Activated T-cell treated with anti-CD3 and anti-CD28 coated beads, Interleukin-2, amount 50 U/mL, for 4 hours (primary cell): Measurements from ENCODE around the gene BMERB1. TPM values are rescaled to one million over a fixed set of nuclear protein-coding genes. Genes with fewer than 3 reads are reported as not detected.
"Not testable (repeated sequence)": the region's sequence is repeated elsewhere in the genome, so short reads cannot be mapped to it uniquely, and the experiment has no call there.

Source experiments
- ATAC-seq, 2 donors: fragments of 200-7000 bp; cut with Tn5 transposase; one replicate each; pipeline ENCODE4 v1.10.0; 2021
- DNase-seq: peaks from one replicate; pipeline ENCODE4 v3.0.0-alpha.2; 2020
- H3K27me3 Mint-ChIP-seq: one replicate; pipeline ENCODE4 v1.8.0; 2021; ENCODE audit warnings: low read depth, mixed read lengths
- H3K36me3 Mint-ChIP-seq: one replicate; pipeline ENCODE4 v1.8.0; 2022; ENCODE audit warnings: mixed read lengths; ENCODE audit not compliant: insufficient read depth
- H3K4me1 Mint-ChIP-seq: one replicate; pipeline ENCODE4 v1.8.0; 2021; ENCODE audit warnings: low read depth, mixed read lengths
- H3K4me3 Mint-ChIP-seq: one replicate; pipeline ENCODE4 v1.8.0; 2021; ENCODE audit warnings: mild to moderate bottlenecking, moderate library complexity, mixed read lengths
- H3K9me3 Mint-ChIP-seq: one replicate; pipeline ENCODE4 v1.8.0; 2021; ENCODE audit warnings: mixed read lengths
- total RNA-seq, 3 donors: library from RNA; stranded (reverse); gene quantifications; one replicate each; pipeline ENCODE4 v1.2.1, GENCODE V29; 2021

Gene BMERB1
- total RNA-seq, 3 donors from 2014 or later, result 15.4 to 20.8 (median 19.0) TPM

DNA sequence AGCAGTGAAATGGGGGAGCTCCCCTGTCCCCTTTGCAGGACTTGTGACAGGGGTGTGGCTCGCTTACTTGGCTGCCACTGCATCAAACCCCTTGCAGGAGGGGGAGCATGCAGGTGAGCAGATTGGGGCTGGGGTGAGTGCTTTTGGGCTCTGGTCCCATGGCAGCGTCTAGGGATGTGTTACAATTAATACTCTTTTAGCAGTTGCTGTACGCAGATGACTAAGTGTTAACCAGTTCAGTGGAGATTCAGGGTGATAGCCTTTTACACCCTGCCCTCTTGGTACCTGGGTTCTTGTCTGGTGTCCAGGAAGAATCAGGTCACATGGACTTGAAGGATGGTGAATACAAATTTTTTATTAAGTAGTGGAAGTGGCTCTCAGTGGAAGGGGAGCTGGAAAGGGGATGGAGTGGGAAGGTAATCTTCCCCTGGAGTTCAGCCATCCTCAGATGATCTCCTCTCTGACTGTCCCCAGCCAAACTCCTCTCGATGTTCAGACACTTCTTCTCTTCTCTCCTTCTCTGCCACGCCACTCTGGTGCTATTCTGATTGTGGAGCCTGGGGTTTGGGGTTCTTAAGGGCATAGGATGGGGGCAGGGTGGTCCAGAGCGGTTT, 108.5 kb downstream of the BMERB1 start:
- no peaks in the 10 kb centered on the region for H3K4me1 Mint-ChIP-seq
- no peaks in the 10 kb centered on the region for H3K9me3 Mint-ChIP-seq
- no peaks in the 10 kb centered on the region for H3K27me3 Mint-ChIP-seq
- H3K36me3 Mint-ChIP-seq, result no peaks in the 10 kb centered on the region
- H3K4me3 Mint-ChIP-seq, result no peak overlapping the region
- ATAC-seq (no peak), DNase-seq (no peak)

- Mint-ChIP-seq H3K4me1 (no peaks in the 10 kb centered on the region), H3K27me3 (no peaks in the 10 kb centered on the region), H3K4me3 (no peak overlapping the region), H3K9me3 (no peaks in the 10 kb centered on the region), H3K36me3 (no peaks in the 10 kb centered on the region)
- ATAC-seq (no peak), DNase-seq (no peak)
Measured at GRCh38 chr16:15544405-15544804, 110.0 kb downstream of the BMERB1 start.

- DNase-seq (no peak), ATAC-seq (no peak)
- Mint-ChIP-seq H3K4me3 (no peak overlapping the region), H3K27me3 (no peaks in the 10 kb centered on the region), H3K4me1 (no peaks in the 10 kb centered on the region), H3K36me3 (no peaks in the 10 kb centered on the region), H3K9me3 (no peaks in the 10 kb centered on the region)
Measured at GRCh38 chr16:15545544-15545943, 111.2 kb downstream of the BMERB1 start.

GRCh38 chr16:15547072-15547767, 112.8 kb downstream of the BMERB1 start:
- H3K9me3 Mint-ChIP-seq, H3K4me1 Mint-ChIP-seq, H3K27me3 Mint-ChIP-seq, H3K4me3 Mint-ChIP-seq, H3K36me3 Mint-ChIP-seq, DNase-seq, ATAC-seq: not testable (repeated sequence)

GRCh38 chr16:15547768-15548096, 113.3 kb downstream of the BMERB1 start:
- H3K9me3 Mint-ChIP-seq, result no peaks in the 10 kb centered on the region
- ATAC-seq, result no peak
- no peak for DNase-seq
- no peaks in the 10 kb centered on the region for H3K36me3 Mint-ChIP-seq
- peaks cover 2% of the 10 kb centered on the region for H3K4me1 Mint-ChIP-seq
- no peak overlapping the region for H3K4me3 Mint-ChIP-seq
- H3K27me3 Mint-ChIP-seq, result no peaks in the 10 kb centered on the region

DNA sequence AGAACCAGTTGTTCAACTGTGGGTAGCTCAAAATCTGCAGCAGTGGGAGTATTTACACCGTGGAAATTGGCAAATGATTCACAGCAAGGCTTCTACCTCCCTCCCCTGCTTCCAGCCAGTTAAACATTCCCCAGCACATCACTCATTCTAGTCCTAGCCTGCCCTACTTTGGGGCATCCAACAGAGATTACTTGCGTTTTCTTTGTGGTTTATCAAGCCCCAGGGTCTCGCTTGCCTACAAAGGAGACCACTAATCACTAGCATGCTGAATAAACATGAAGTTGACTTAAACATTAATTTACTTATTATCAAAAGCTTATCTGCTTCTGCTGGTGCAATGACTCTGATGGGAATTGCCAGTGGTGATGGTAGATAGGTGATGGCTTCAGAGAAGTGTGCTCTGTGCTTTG, 114.1 kb downstream of the BMERB1 start:
- H3K36me3 Mint-ChIP-seq, result no peaks in the 10 kb centered on the region

DNA sequence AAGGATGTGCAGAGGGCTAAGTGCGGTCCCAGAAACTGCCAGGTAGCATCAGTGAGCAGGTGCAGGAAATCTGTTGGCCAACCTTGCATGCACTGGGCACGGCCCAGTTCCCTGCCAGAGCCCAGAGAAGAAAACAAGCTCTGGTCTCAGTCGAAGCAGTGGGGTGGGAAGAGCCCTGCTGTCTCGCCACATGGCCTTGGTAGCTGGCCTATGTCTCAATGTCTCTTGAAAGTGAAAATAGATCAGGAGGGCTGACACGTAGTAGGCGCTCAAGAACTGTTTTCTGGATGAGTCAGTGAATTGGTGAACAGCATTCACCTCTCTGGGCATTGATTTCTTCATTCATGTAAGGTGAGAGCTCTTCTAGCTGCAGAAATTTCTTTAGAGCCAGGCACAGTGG, 118.1 kb downstream of the BMERB1 start:
- peak; percentile 44 to 70 for ATAC-seq
- H3K36me3 Mint-ChIP-seq, result no peaks in the 10 kb centered on the region
- no peaks in the 10 kb centered on the region for H3K27me3 Mint-ChIP-seq

More for the DNA sequence above, 114.1 kb downstream of the BMERB1 start:
- no peak for DNase-seq
- Mint-ChIP-seq H3K4me1 (peaks cover 2% of the 10 kb centered on the region), H3K27me3 (no peaks in the 10 kb centered on the region), H3K4me3 (no peak overlapping the region), H3K9me3 (no peaks in the 10 kb centered on the region)
- ATAC-seq, result no peak

GRCh38 chr16:15553313-15554088, 119.1 kb downstream of the BMERB1 start:
- Mint-ChIP-seq H3K4me3 (no peak overlapping the region), H3K4me1 (peaks cover 4% of the 10 kb centered on the region), H3K36me3 (no peaks in the 10 kb centered on the region), H3K27me3 (no peaks in the 10 kb centered on the region), H3K9me3 (no peaks in the 10 kb centered on the region)
- peak; percentile 37 to 72 for ATAC-seq
- DNase-seq, result no peak

More for the DNA sequence above, 118.1 kb downstream of the BMERB1 start:
- Mint-ChIP-seq H3K4me3 (no peak overlapping the region), H3K4me1 (peaks cover 4% of the 10 kb centered on the region), H3K9me3 (no peaks in the 10 kb centered on the region)
- DNase-seq, result no peak

- no peaks in the 10 kb centered on the region for H3K36me3 Mint-ChIP-seq
- H3K27me3 Mint-ChIP-seq, result no peaks in the 10 kb centered on the region
- H3K9me3 Mint-ChIP-seq, result no peaks in the 10 kb centered on the region
- DNase-seq (no peak), ATAC-seq (no peak)
- H3K4me1 Mint-ChIP-seq, result peaks cover 2% of the 10 kb centered on the region
- no peak overlapping the region for H3K4me3 Mint-ChIP-seq
Measured at GRCh38 chr16:15556130-15556529, 121.7 kb downstream of the BMERB1 start.

DNA sequence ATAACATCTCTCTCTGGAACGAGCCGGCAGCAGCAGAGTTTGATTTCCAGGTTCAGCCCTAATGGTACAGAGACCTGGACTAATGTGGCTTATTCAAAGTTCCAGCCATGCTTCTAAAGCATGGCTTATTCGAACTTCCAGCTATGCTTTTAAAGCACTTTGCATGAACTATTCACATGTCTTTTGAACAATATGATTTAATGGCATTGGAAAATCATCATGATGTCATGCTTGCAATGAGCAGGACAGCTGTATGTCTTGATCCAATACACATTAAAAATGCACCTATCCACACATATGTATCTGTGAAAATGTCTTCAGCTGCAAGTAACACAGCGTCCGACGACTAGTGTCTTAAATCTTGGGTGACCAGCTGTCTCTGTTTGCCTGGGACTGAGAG, 122.9 kb downstream of the BMERB1 start:
- DNase-seq (no peak), ATAC-seq (no peak)
- H3K36me3 Mint-ChIP-seq, result no peaks in the 10 kb centered on the region
- no peaks in the 10 kb centered on the region for H3K9me3 Mint-ChIP-seq
- no peak overlapping the region for H3K4me3 Mint-ChIP-seq
- no peaks in the 10 kb centered on the region for H3K27me3 Mint-ChIP-seq
- H3K4me1 Mint-ChIP-seq, result peaks cover 2% of the 10 kb centered on the region

- no peak for DNase-seq
- H3K4me3 Mint-ChIP-seq, result no peak overlapping the region
- H3K36me3 Mint-ChIP-seq, result no peaks in the 10 kb centered on the region
- no peaks in the 10 kb centered on the region for H3K4me1 Mint-ChIP-seq
- H3K9me3 Mint-ChIP-seq, result no peaks in the 10 kb centered on the region
- ATAC-seq, result no peak
- H3K27me3 Mint-ChIP-seq, result no peaks in the 10 kb centered on the region
Measured at GRCh38 chr16:15559176-15559575, 124.8 kb downstream of the BMERB1 start.

- no peaks in the 10 kb centered on the region for H3K9me3 Mint-ChIP-seq
- no peak overlapping the region for H3K4me3 Mint-ChIP-seq
- H3K27me3 Mint-ChIP-seq, result no peaks in the 10 kb centered on the region
- H3K4me1 Mint-ChIP-seq, result no peaks in the 10 kb centered on the region
- DNase-seq (no peak), ATAC-seq (no peak)
- no peaks in the 10 kb centered on the region for H3K36me3 Mint-ChIP-seq
Measured at GRCh38 chr16:15564604-15565339, 130.4 kb downstream of the BMERB1 start.

DNA sequence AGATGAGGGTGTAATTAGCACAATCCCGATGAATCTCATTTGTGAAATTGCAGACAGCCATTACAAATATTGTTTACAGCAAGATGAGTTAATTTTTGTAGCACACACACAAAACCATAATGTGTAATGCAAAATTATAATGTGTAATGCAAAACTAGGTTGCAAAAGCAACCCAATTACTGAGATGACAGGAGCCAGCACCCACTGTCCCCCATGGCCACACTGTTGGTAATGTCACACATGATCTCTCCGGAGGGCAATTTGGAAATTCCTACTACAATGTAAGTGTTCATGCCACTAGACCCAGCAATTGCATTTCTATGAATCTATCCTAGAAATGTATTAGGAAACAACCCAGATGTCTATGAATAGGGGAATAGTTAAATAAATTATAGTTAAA, 131.7 kb downstream of the BMERB1 start:
- no peak overlapping the region for H3K4me3 Mint-ChIP-seq
- peaks cover 1% of the 10 kb centered on the region for H3K4me1 Mint-ChIP-seq
- ATAC-seq (no peak), DNase-seq (no peak)
- no peaks in the 10 kb centered on the region for H3K36me3 Mint-ChIP-seq
- H3K9me3 Mint-ChIP-seq, result no peaks in the 10 kb centered on the region
- no peaks in the 10 kb centered on the region for H3K27me3 Mint-ChIP-seq

DNA sequence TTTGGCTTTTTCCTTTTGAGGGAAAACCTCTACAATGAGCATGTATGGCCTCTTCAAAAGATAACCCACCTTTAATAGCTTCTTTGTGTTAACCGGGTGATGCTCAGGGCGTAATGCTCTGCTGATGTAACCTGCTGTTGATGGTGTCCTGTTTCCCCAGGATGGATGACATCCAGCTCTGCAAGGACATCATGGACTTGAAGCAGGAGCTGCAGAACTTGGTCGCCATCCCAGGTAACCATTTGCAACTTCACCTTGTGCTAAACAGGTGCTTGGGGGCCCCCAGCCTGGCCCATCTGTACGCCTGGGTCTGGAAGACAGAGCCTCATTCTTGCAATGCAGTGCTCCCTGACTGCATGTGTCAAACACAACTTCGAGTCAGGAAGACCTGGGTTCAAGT, 133.4 kb downstream of the BMERB1 start:
- Mint-ChIP-seq H3K9me3 (peaks cover 2% of the 10 kb centered on the region), H3K27me3 (no peaks in the 10 kb centered on the region), H3K4me3 (no peak overlapping the region), H3K4me1 (peaks cover 12% of the 10 kb centered on the region), H3K36me3 (no peaks in the 10 kb centered on the region)
- ATAC-seq (no peak), DNase-seq (no peak)
